HCT116 (cell line): ENCODE measurements around the gene CIDEA. TPM values are rescaled to one million over a fixed set of nuclear protein-coding genes. Genes with fewer than 3 reads are reported as not detected.

Experiments
- ATAC-seq: fragments of 200-7000 bp; cut with Tn5 transposase; 2 replicates; pipeline ENCODE4 v1.9.1; 2020; ENCODE audit warnings: mild to moderate bottlenecking, moderate library complexity
- BruUV-seq: library from RNA; stranded (reverse); fragments of 400-500 nt; replicated peaks from 2 replicates; lab custom pipeline; 2021; lab: Mats Ljungman, UMichigan
- CTCF ChIA-PET: fragments of 300-600 bp; sonication (Branson Sonifier 250); formaldehyde crosslinking; loops from one replicate; lab custom pipeline; 2021; ENCODE audit warnings: antibody characterized with exemption; lab: Charles Lee
- POLR2A ChIA-PET: fragments of 300-600, 350-600 bp; sonication (Branson Sonifier 250); formaldehyde crosslinking; loops from one replicate; lab custom pipeline; 2021; ENCODE audit warnings: antibody characterized with exemption; lab: Charles Lee
- RAD21 ChIA-PET, 2 experiments: fragments of 300-600 bp; sonication (Branson Sonifier 250); formaldehyde crosslinking; loops; one replicate each; lab custom pipeline; 2023; ENCODE audit warnings: low total read pairs in 2 of 2; ENCODE audit not compliant: uncharacterized antibody in 2 of 2, unreplicated experiment in 2 of 2, low non-redundant PET in 1 of 2; lab: Charles Lee
- DNase-seq: peaks from one replicate; pipeline ENCODE4 v3.0.0-alpha.2; 2010; ENCODE audit warnings: low read depth, low spot score
- H2AFZ ChIP-seq: fragments of 200-600 bp; shearing (Covaris generic), sonication (generic); 2 replicates; pipeline ENCODE4 v1.6.1; 2017; ENCODE audit warnings: low read depth, mixed run types, mixed read lengths, antibody characterized with exemption, low read length; ENCODE audit not compliant: poor library complexity, severe bottlenecking
- H3K27ac ChIP-seq: 2 replicates; pipeline ENCODE4 v1.5.1; 2012; ENCODE audit warnings: low read depth, low read length
- H3K27me3 ChIP-seq: fragments of 200-600 bp; sonication (generic); 2 replicates; pipeline ENCODE4 v1.6.1; 2016; ENCODE audit warnings: mixed run types, low read length, mixed read lengths; ENCODE audit not compliant: insufficient read depth
- H3K36me3 ChIP-seq, 2 experiments: fragments of 200-500 bp in 1 of 2; fragments of 200-600 bp in 1 of 2; sonication (Bioruptor generic) in 1 of 2; sonication (generic) in 1 of 2; 2 replicates each; pipeline versions ENCODE4 v1.5.1 to v1.6.1; 2014 to 2016; ENCODE audit warnings: low read length in 2 of 2, inconsistent platforms in 1 of 2, mixed read lengths in 1 of 2, mixed run types in 1 of 2; ENCODE audit not compliant: insufficient read depth in 2 of 2, control insufficient read depth in 1 of 2
- H3K4me1 ChIP-seq, 2 experiments: fragments of 200-600 bp in 1 of 2; sonication (generic) in 1 of 2; 2 replicates each; pipeline versions ENCODE4 v1.5.1 to v1.6.1; 2012 to 2017; ENCODE audit warnings: low read length in 2 of 2, inconsistent platforms in 1 of 2, mild to moderate bottlenecking in 1 of 2, mixed read lengths in 1 of 2, mixed run types in 1 of 2, moderate library complexity in 1 of 2; ENCODE audit not compliant: insufficient read depth in 2 of 2, control insufficient read depth in 1 of 2
- H3K4me2 ChIP-seq: fragments of 200-600 bp; sonication (generic); 2 replicates; pipeline ENCODE4 v1.6.1; 2017; ENCODE audit warnings: mixed run types, low read length, mixed read lengths
- H3K4me3 ChIP-seq, 2 experiments: fragments of 200-600 bp in 1 of 2; sonication (generic) in 1 of 2; replicated peaks in 1 of 2; 2 replicates each; pipeline ENCODE4 v1.5.1; 2011 to 2016; ENCODE audit warnings: low read length in 2 of 2, control low read depth in 1 of 2, low read depth in 1 of 2, mild to moderate bottlenecking in 1 of 2, mixed read lengths in 1 of 2, mixed run types in 1 of 2
- H3K79me2 ChIP-seq: fragments of 200-600 bp; sonication (generic); 2 replicates; pipeline ENCODE4 v1.6.1; 2017; ENCODE audit warnings: mild to moderate bottlenecking, mixed run types, low read length, moderate library complexity, mixed read lengths; ENCODE audit not compliant: insufficient read depth
- H3K9ac ChIP-seq: fragments of 200-600 bp; sonication (generic); 2 replicates; pipeline ENCODE4 v1.6.1; 2016; ENCODE audit warnings: low read length, mixed read lengths
- H3K9me2 ChIP-seq: fragments of 200-600 bp; sonication (generic), shearing (Covaris generic); 2 replicates; pipeline ENCODE4 v1.6.1; 2017; ENCODE audit warnings: mixed run types, mild to moderate bottlenecking, moderate library complexity; ENCODE audit not compliant: insufficient read depth
- H3K9me3 ChIP-seq, 2 experiments: fragments of 200-500 bp in 1 of 2; fragments of 200-600 bp in 1 of 2; sonication (Bioruptor generic) in 1 of 2; sonication (generic) in 1 of 2; 2 replicates each; pipeline ENCODE4 v1.6.1; 2014 to 2017; ENCODE audit warnings: low read length in 2 of 2, mixed read lengths in 2 of 2, inconsistent platforms in 1 of 2, low read depth in 1 of 2, mild to moderate bottlenecking in 1 of 2, mixed run types in 1 of 2, moderate library complexity in 1 of 2; ENCODE audit not compliant: control insufficient read depth in 1 of 2, insufficient read depth in 1 of 2
- H4K20me1 ChIP-seq: fragments of 200-600 bp; sonication (generic), shearing (Covaris generic); 2 replicates; pipeline ENCODE4 v1.6.1; 2017; ENCODE audit warnings: mixed run types, mild to moderate bottlenecking, moderate library complexity; ENCODE audit not compliant: insufficient read depth
- EZH2phosphoT487 ChIP-seq: fragments of 200-600 bp; IDR thresholded peaks from 2 replicates; pipeline ENCODE4 v1.6.1; 2018; ENCODE audit warnings: antibody characterized with exemption, borderline replicate concordance
- POLR2A ChIP-seq: IDR thresholded peaks from 2 replicates; pipeline ENCODE4 v1.7.0; 2011; ENCODE audit warnings: borderline replicate concordance; ENCODE audit not compliant: insufficient read depth, insufficient read length; ENCODE audit errors: extremely low read depth
- POLR2AphosphoS5 ChIP-seq: IDR thresholded peaks from 2 replicates; pipeline ENCODE4 v1.6.1; 2011; ENCODE audit warnings: mild to moderate bottlenecking, low read depth, low read length, moderate library complexity
- RAD21 ChIP-seq: IDR thresholded peaks from 2 replicates; pipeline ENCODE4 v1.6.1; 2012; ENCODE audit warnings: low read depth, mild to moderate bottlenecking
- SP1 ChIP-seq: IDR thresholded peaks from 2 replicates; pipeline ENCODE4 v1.6.1; 2012; ENCODE audit warnings: low read depth
- SRF ChIP-seq: IDR thresholded peaks from 2 replicates; pipeline ENCODE4 v1.6.1; 2012; ENCODE audit warnings: low read depth
- TCF7L2 ChIP-seq: IDR thresholded peaks from 2 replicates; pipeline ENCODE4 v1.7.0; 2011; ENCODE audit warnings: borderline replicate concordance, inconsistent platforms; ENCODE audit not compliant: insufficient read depth, insufficient read length; ENCODE audit errors: extremely low read depth
- YY1 ChIP-seq: IDR thresholded peaks from 2 replicates; pipeline ENCODE4 v1.6.1; 2011; ENCODE audit warnings: low read length, low read depth, moderate library complexity, mild to moderate bottlenecking; ENCODE audit not compliant: insufficient replicate concordance; ENCODE audit errors: extremely low read depth
- intact Hi-C: fragments of 100-400 bp; cut with micrococcal nuclease; formaldehyde crosslinking; loops from 2 replicates; pipeline ENCODE4 v1.10.0; 2022
- total RNA-seq: library from RNA; stranded (reverse); gene quantifications from one replicate; pipeline ENCODE4 v1.2.1, GENCODE V29; 2021; ENCODE audit not compliant: unreplicated experiment
- TF ChIP-seq, protein P1 (sequence below), 3 experiments: fragments of 200-600 bp in 1 of 3; sonication (generic) in 1 of 3; IDR thresholded peaks in 2 of 3; conservative IDR thresholded peaks in 1 of 3; 2 replicates each; pipeline ENCODE4 v1.5.1; 2012 to 2017; ENCODE audit warnings: low read depth in 2 of 3, low read length in 2 of 3, antibody characterized with exemption in 1 of 3, borderline replicate concordance in 1 of 3, control low read depth in 1 of 3, mild to moderate bottlenecking in 1 of 3, mixed read lengths in 1 of 3, mixed run types in 1 of 3, moderate library complexity in 1 of 3; ENCODE audit not compliant: insufficient read depth in 1 of 3
- TF ChIP-seq, protein P2 (sequence below): IDR thresholded peaks from 2 replicates; pipeline ENCODE4 v1.6.1; 2012; ENCODE audit warnings: low read depth

Gene CIDEA
- total RNA-seq, 1 experiment from 2014 or later = not detected

- Histone ChIP-seq H3K9me3 (no peaks in the 10 kb centered on the region), H3K27me3 (no peaks in the 10 kb centered on the region), H3K4me2 (no peak overlapping the region), H3K4me3 (no peak overlapping the region), H3K27ac (no peak overlapping the region), H2AFZ (no peak overlapping the region), H3K79me2 (peaks cover 88% of the 10 kb centered on the region), H3K9ac (no peak overlapping the region), H3K9me2 (no peaks in the 10 kb centered on the region), H3K4me1 (no peaks in the 10 kb centered on the region), H4K20me1 (peaks cover 5% of the 10 kb centered on the region; the same call in 1 of the 2 replicates), H3K36me3 (peaks cover 16 to 44% of the 10 kb centered on the region in 2 experiments; a peak in 3 of 4 replicates)
- intact Hi-C loops = no loop called here
- TF ChIP-seq EZH2phosphoT487 (no peak), RAD21 (no peak), POLR2AphosphoS5 (no peak), SP1 (no peak), SRF (no peak), TCF7L2 (no peak), POLR2A (no peak), YY1 (no peak)
- TF ChIP-seq, protein P1, sequence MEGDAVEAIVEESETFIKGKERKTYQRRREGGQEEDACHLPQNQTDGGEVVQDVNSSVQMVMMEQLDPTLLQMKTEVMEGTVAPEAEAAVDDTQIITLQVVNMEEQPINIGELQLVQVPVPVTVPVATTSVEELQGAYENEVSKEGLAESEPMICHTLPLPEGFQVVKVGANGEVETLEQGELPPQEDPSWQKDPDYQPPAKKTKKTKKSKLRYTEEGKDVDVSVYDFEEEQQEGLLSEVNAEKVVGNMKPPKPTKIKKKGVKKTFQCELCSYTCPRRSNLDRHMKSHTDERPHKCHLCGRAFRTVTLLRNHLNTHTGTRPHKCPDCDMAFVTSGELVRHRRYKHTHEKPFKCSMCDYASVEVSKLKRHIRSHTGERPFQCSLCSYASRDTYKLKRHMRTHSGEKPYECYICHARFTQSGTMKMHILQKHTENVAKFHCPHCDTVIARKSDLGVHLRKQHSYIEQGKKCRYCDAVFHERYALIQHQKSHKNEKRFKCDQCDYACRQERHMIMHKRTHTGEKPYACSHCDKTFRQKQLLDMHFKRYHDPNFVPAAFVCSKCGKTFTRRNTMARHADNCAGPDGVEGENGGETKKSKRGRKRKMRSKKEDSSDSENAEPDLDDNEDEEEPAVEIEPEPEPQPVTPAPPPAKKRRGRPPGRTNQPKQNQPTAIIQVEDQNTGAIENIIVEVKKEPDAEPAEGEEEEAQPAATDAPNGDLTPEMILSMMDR (IDR thresholded peaks at IDR 0.05 in 2 of 3, conservative IDR thresholded peaks at IDR 0.05 in 1 of 3; ENCODE audit: borderline replicate concordance in 1 of 3, insufficient read depth in 1 of 3, low read depth in 2 of 3, low read length in 2 of 3) = no peak
- TF ChIP-seq, protein P2, sequence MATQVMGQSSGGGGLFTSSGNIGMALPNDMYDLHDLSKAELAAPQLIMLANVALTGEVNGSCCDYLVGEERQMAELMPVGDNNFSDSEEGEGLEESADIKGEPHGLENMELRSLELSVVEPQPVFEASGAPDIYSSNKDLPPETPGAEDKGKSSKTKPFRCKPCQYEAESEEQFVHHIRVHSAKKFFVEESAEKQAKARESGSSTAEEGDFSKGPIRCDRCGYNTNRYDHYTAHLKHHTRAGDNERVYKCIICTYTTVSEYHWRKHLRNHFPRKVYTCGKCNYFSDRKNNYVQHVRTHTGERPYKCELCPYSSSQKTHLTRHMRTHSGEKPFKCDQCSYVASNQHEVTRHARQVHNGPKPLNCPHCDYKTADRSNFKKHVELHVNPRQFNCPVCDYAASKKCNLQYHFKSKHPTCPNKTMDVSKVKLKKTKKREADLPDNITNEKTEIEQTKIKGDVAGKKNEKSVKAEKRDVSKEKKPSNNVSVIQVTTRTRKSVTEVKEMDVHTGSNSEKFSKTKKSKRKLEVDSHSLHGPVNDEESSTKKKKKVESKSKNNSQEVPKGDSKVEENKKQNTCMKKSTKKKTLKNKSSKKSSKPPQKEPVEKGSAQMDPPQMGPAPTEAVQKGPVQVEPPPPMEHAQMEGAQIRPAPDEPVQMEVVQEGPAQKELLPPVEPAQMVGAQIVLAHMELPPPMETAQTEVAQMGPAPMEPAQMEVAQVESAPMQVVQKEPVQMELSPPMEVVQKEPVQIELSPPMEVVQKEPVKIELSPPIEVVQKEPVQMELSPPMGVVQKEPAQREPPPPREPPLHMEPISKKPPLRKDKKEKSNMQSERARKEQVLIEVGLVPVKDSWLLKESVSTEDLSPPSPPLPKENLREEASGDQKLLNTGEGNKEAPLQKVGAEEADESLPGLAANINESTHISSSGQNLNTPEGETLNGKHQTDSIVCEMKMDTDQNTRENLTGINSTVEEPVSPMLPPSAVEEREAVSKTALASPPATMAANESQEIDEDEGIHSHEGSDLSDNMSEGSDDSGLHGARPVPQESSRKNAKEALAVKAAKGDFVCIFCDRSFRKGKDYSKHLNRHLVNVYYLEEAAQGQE = no peak
- no peak for DNase-seq
- ChIA-PET RAD21 (no interaction called here), POLR2A (no interaction called here), CTCF (interaction anchor here (1.6 to 2.7 kb wide), 2 partner anchors 9 to 41 kb away, joined by 3 to 17 read pairs; no protein-coding TSS in a partner anchor)
- ATAC-seq = no peak
- BruUV-seq = no TSS peak
Observed at GRCh38 chr18:12318857-12319256, 64.7 kb downstream of the CIDEA start.
